GM21825 (cell line): Measurements from ENCODE around the gene COBLL1.
"Not testable (repeated sequence)": the region's sequence is repeated elsewhere in the genome, so short reads cannot be mapped to it uniquely, and the experiment has no call there.

Source experiments
- ATAC-seq: cut with Tn5 transposase; IDR thresholded peaks from one replicate; pipeline ENCODE4 v1.9.1; 2021; ENCODE audit warnings: mild to moderate bottlenecking, moderate library complexity; ENCODE audit not compliant: unreplicated experiment

Gene COBLL1, protein sequence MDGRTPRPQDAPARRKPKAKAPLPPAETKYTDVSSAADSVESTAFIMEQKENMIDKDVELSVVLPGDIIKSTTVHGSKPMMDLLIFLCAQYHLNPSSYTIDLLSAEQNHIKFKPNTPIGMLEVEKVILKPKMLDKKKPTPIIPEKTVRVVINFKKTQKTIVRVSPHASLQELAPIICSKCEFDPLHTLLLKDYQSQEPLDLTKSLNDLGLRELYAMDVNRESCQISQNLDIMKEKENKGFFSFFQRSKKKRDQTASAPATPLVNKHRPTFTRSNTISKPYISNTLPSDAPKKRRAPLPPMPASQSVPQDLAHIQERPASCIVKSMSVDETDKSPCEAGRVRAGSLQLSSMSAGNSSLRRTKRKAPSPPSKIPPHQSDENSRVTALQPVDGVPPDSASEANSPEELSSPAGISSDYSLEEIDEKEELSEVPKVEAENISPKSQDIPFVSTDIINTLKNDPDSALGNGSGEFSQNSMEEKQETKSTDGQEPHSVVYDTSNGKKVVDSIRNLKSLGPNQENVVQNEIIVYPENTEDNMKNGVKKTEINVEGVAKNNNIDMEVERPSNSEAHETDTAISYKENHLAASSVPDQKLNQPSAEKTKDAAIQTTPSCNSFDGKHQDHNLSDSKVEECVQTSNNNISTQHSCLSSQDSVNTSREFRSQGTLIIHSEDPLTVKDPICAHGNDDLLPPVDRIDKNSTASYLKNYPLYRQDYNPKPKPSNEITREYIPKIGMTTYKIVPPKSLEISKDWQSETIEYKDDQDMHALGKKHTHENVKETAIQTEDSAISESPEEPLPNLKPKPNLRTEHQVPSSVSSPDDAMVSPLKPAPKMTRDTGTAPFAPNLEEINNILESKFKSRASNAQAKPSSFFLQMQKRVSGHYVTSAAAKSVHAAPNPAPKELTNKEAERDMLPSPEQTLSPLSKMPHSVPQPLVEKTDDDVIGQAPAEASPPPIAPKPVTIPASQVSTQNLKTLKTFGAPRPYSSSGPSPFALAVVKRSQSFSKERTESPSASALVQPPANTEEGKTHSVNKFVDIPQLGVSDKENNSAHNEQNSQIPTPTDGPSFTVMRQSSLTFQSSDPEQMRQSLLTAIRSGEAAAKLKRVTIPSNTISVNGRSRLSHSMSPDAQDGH

DNA sequence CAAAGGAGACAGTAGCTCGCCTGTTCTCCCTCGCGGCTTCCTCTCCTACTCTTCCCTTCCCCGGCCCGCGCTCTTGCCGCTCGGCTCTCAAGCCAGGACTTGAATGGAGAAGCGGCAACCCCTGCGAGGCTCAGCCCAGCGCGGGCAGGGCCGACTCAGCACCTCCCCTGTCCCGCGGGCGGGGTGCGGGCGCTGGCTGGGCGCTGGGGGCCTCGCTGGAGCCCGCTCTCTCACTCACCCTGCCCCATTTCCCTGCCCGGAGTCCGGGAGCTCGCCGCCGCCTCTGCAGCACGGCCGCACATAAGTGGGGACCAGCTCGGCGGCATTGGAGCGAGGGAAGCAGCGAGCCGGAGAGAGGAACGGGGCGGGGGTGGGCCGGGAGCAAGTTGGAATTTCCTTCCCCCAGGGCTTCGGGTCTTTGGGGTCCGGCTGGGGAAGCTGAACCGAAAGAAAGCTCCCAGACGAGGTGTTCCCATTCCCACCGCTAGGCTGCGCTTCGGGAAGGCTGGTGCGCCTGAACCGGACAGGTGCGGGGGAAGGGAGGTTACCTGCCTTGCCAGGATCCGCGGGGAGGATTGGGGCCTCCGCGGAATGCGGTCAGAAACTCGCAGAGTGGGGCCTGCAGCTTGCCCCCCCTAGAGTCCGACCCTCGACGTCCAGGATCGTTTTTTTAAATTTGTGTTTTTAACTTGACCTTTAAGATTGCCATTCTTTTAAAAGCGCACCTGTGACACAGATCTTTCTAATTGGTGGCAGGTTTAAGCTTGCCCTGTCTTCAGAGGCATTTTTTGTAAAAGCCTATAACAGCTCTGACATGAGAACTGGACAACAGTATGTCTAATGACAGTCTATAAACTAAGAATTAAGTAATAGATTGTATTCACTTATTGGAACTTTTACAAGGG lies at the start of gene COBLL1:
Gene COBLL1, minus strand, starts transcription at position 105 of the 905 bp plus-strand sequence. CDS start 627 bp downstream, outside the sequence.
- peak; percentile 71 for ATAC-seq

DNA sequence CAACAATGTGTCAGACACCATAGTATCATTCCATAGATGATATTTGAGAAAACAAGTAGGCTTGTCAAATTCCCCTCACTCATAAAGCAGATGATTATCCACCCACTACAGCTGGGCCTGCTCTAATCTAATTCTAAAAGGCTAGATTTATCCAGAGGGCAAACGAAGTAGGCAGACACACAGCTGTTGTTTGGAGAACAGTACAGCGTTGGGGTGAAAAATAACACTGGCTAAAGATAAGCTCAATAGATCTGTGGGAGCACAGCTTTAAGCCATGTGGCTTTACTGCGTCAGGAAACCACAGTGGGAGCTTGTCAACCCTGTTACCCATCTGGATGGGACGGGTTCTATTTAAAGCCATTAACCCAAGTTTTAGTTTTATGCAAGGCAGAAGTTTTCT lies 48.9 kb upstream of the COBLL1 start:
- no peak for ATAC-seq

- no peak for ATAC-seq
Measured at GRCh38 chr2:164888592-164888991, 47.0 kb upstream of the COBLL1 start.

DNA sequence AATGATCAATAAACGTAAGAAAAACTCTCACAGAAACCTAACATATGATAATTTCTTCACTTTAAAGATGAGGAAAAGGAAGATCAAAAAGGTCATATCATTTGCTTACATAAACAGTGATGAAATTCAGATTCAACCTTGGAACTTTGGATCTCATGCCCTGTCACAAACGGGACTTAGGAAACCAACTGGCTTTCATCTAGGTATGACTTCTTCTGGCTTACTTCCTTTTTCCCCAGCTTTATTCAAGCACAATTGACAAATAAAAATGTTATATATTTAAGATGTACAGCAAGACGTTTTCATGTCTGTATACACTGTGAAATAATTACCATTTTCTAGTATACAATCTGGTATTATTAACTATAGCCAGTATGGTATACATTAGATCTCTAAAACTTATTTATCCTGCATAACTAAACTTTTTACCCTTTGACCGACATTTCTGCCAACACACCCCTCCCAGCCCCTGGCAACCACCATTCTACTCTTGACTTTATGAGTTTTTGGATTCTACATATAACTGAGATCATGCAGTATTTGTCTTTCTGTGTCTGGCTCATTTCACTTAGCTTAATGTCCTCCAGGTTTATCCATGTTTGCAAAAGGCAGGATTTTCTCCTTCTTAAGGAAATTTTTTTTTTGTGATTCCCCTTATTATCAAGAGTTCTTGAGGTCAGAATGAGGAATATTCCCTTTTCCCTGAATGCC lies 46.0 kb upstream of the COBLL1 start:
- no peak for ATAC-seq

- ATAC-seq = no peak
Measured at GRCh38 chr2:164882276-164882675, 40.7 kb upstream of the COBLL1 start.

GRCh38 chr2:164881524-164881923 lies 39.9 kb upstream of the COBLL1 start:
- ATAC-seq = no peak

- no peak for ATAC-seq
Measured at GRCh38 chr2:164879901-164880535, 38.4 kb upstream of the COBLL1 start.

- no peak for ATAC-seq
Measured at GRCh38 chr2:164877927-164878326, 36.3 kb upstream of the COBLL1 start.

DNA sequence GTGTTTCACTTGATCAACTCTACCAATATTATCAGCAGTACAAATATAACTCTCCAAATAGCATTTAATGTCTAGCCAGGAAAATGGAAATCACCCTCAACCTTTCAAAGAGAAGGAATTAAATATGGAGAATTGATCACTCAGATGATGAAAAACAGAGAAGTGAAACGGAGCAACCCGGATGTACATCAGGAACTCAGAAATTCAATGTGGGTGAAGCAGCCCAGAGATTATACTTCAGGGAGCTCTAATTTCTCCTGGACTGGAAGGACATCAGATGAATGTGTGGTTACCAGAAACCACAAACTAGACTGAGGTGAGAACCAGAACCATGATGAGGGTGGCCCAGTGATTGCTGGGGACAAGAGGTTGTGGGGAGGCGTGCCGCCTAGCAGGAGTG lies 35.5 kb upstream of the COBLL1 start:
- ATAC-seq = no peak

GRCh38 chr2:164875334-164876205 lies 33.9 kb upstream of the COBLL1 start:
- no peak for ATAC-seq

- ATAC-seq = no peak
Measured at GRCh38 chr2:164873210-164873908, 31.7 kb upstream of the COBLL1 start.

GRCh38 chr2:164871404-164871803 lies 29.8 kb upstream of the COBLL1 start:
- no peak for ATAC-seq

DNA sequence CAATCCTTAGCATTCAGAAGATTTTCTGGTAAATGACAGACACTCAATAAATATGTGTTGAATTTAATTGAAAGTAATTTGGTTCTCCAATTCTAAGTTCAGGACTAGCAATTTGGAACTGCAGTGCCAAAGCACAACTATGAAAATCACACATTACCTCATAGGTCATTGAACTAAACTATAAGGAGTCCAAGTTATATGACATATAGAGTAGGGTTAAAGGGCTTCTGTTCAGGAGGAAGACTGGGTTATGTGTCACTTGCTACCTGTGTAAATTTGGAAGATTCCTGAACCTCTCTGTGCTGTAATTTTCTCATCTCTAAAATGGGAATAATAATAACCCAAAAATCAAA lies 27.8 kb upstream of the COBLL1 start:
- ATAC-seq = no peak

GRCh38 chr2:164868563-164869419 lies 27.2 kb upstream of the COBLL1 start:
- ATAC-seq = no peak

- ATAC-seq = no peak
Measured at GRCh38 chr2:164867779-164868397, 26.3 kb upstream of the COBLL1 start.

GRCh38 chr2:164866381-164866780 lies 24.8 kb upstream of the COBLL1 start:
- not testable (repeated sequence) for ATAC-seq
